Cardiac muscle cell (in vitro differentiated cells and primary cell): ENCODE results near the gene PXK. TPM values are rescaled to one million over a fixed set of nuclear protein-coding genes. Genes with fewer than 3 reads are reported as not detected.

Source experiments
- DNase-seq, 2 donors: peaks; one replicate each; pipeline versions ENCODE4 v3.0.0 to v3.0.0-alpha.2; 2010 to 2017; ENCODE audit warnings: low read depth in 1 of 2, low spot score in 1 of 2
- H3K27ac ChIP-seq: fragments of 200-600 bp; sonication (generic); 2 replicates; pipeline ENCODE4 v1.5.1; 2016
- H3K27me3 ChIP-seq: fragments of 200-600 bp; sonication (generic); 2 replicates; pipeline ENCODE4 v1.6.0; 2016; ENCODE audit warnings: control low read depth
- H3K36me3 ChIP-seq: fragments of 200-600 bp; sonication (generic); 2 replicates; pipeline ENCODE4 v1.5.1; 2016; ENCODE audit warnings: control low read depth
- H3K4me1 ChIP-seq: fragments of 200-600 bp; sonication (generic); 2 replicates; pipeline ENCODE4 v1.8.1; 2017; ENCODE audit warnings: low read depth, mild to moderate bottlenecking, mixed run types
- H3K4me3 ChIP-seq: fragments of 200-600 bp; sonication (generic); 2 replicates; pipeline ENCODE4 v1.5.1; 2016; ENCODE audit warnings: mild to moderate bottlenecking
- H3K9me3 ChIP-seq: fragments of 200-600 bp; sonication (generic); 2 replicates; pipeline ENCODE4 v1.5.1; 2017; ENCODE audit warnings: low read depth, mild to moderate bottlenecking, control low read depth
- CTCF ChIP-seq: IDR thresholded peaks from 2 replicates; pipeline ENCODE4 v1.5.1; 2012; ENCODE audit warnings: low read depth, mild to moderate bottlenecking, low read length
- polyA plus RNA-seq: library from polyadenylated mRNA; unstranded; fragments of >200 nt; fragmentation: Nextera tagmentation; extraction: Ambion mirVana; gene quantifications from 2 replicates; pipeline ENCODE4 v1.2.1, GENCODE V29; 2016
- total RNA-seq: library from RNA; depleted of rRNA; stranded (reverse); fragments of >200 nt; gene quantifications from 2 replicates; pipeline ENCODE4 v1.2.3, GENCODE V29; 2016

Gene PXK
- total and polyA plus RNA-seq, 2 experiments from 2014 or later = 18.1 to 26.8 TPM

- TF ChIP-seq CTCF = no peak
- no peak overlapping the region for H3K27ac ChIP-seq
- H3K4me3 ChIP-seq = no peak overlapping the region
- no peaks in the 10 kb centered on the region for H3K9me3 ChIP-seq
- peaks cover 19% of the 10 kb centered on the region for H3K4me1 ChIP-seq
- no peak for DNase-seq
- no peaks in the 10 kb centered on the region for H3K36me3 ChIP-seq
- no peaks in the 10 kb centered on the region for H3K27me3 ChIP-seq
These were observed 84.4 kb downstream of the PXK start for GRCh38 chr3:58417075-58417474.

GRCh38 chr3:58418227-58418626, 85.5 kb downstream of the PXK start:
- H3K36me3 ChIP-seq = no peaks in the 10 kb centered on the region

GRCh38 chr3:58419780-58420507, 87.3 kb downstream of the PXK start:
- H3K27me3 ChIP-seq = no peaks in the 10 kb centered on the region
- no peak overlapping the region for H3K4me3 ChIP-seq
- H3K9me3 ChIP-seq = no peaks in the 10 kb centered on the region
- no peak overlapping the region for H3K27ac ChIP-seq
- H3K36me3 ChIP-seq = peaks cover 9% of the 10 kb centered on the region
- DNase-seq = peak in 1 of 2 donors; percentile 42
- no peak for TF ChIP-seq CTCF
- peaks cover 23% of the 10 kb centered on the region for H3K4me1 ChIP-seq

More at GRCh38 chr3:58418227-58418626, 85.5 kb downstream of the PXK start:
- no peaks in the 10 kb centered on the region for H3K27me3 ChIP-seq
- H3K9me3 ChIP-seq = no peaks in the 10 kb centered on the region
- no peak for TF ChIP-seq CTCF
- H3K4me1 ChIP-seq = peaks cover 18% of the 10 kb centered on the region
- no peak for DNase-seq
- H3K27ac ChIP-seq = no peak overlapping the region
- no peak overlapping the region for H3K4me3 ChIP-seq

GRCh38 chr3:58421004-58421403, 88.3 kb downstream of the PXK start:
- no peak for TF ChIP-seq CTCF
- H3K4me1 ChIP-seq = peaks cover 23% of the 10 kb centered on the region

GRCh38 chr3:58422756-58423325, 90.1 kb downstream of the PXK start:
- no peaks in the 10 kb centered on the region for H3K9me3 ChIP-seq
- peak; percentile 38 for TF ChIP-seq CTCF
- DNase-seq = peak; percentile 52 to 87
- peaks cover 23% of the 10 kb centered on the region for H3K4me1 ChIP-seq
- peaks cover 27% of the 10 kb centered on the region for H3K36me3 ChIP-seq
- H3K4me3 ChIP-seq = no peak overlapping the region
- H3K27me3 ChIP-seq = no peaks in the 10 kb centered on the region
- H3K27ac ChIP-seq = peak overlapping the region; percentile 93

More at GRCh38 chr3:58421004-58421403, 88.3 kb downstream of the PXK start:
- Histone ChIP-seq H3K9me3 (no peaks in the 10 kb centered on the region), H3K36me3 (peaks cover 16% of the 10 kb centered on the region), H3K27ac (no peak overlapping the region), H3K27me3 (no peaks in the 10 kb centered on the region), H3K4me3 (no peak overlapping the region)
- no peak for DNase-seq
